Stimulated activated CD4-positive, alpha-beta T cell treated with anti-CD3 and anti-CD28 coated beads, TNF-alpha, amount 100 ng/mL, for 24 hours (primary cell): Measurements from ENCODE around the gene FFAR1.
"Not testable (repeated sequence)": the region's sequence is repeated elsewhere in the genome, so short reads cannot be mapped to it uniquely, and the experiment has no call there.

Experiments used
- DNase-seq, 3 experiments: peaks; one replicate each; pipeline ENCODE4 v3.0.0-alpha.2; 2020; ENCODE audit warnings: low read depth in 3 of 3

Gene FFAR1

GRCh38 chr19:35362261-35363000 is 14.7 kb downstream of the FFAR1 start:
- DNase-seq, result no peak

GRCh38 chr19:35363001-35363590 is 15.4 kb downstream of the FFAR1 start:
- DNase-seq, result no peak

- DNase-seq, result no peak
These were observed 16.2 kb downstream of the FFAR1 start for GRCh38 chr19:35363711-35364425.

- no peak for DNase-seq
These were observed 17.6 kb downstream of the FFAR1 start for GRCh38 chr19:35365303-35365702.

- no peak for DNase-seq
These were observed 20.7 kb downstream of the FFAR1 start for GRCh38 chr19:35368378-35368777.

- no peak for DNase-seq
These were observed 21.8 kb downstream of the FFAR1 start for GRCh38 chr19:35369522-35369921.

- no peak for DNase-seq
These were observed 23.0 kb downstream of the FFAR1 start, which contains the start of gene GPR42 for GRCh38 chr19:35370722-35371121. TSS of gene GPR42 (plus strand) at chr19:35371068. CDS start at chr19:35371360, 292 bp downstream.

GRCh38 chr19:35373492-35373891 is 25.8 kb downstream of the FFAR1 start:
- DNase-seq, result no peak

GRCh38 chr19:35374031-35374430 is 26.3 kb downstream of the FFAR1 start:
- DNase-seq, result not testable (repeated sequence)

- no peak for DNase-seq
These were observed 28.0 kb downstream of the FFAR1 start for GRCh38 chr19:35375505-35376307.

GRCh38 chr19:35377656-35378055 is 30.0 kb downstream of the FFAR1 start:
- DNase-seq, result no peak

GRCh38 chr19:35378356-35378755 is 30.7 kb downstream of the FFAR1 start:
- no peak for DNase-seq

- not testable (repeated sequence) for DNase-seq
These were observed 31.8 kb downstream of the FFAR1 start for GRCh38 chr19:35379545-35379944.

GRCh38 chr19:35379992-35380391 is 32.3 kb downstream of the FFAR1 start:
- no peak for DNase-seq

GRCh38 chr19:35380450-35381124 is 32.9 kb downstream of the FFAR1 start:
- DNase-seq, result no peak

GRCh38 chr19:35381318-35381717 is 33.6 kb downstream of the FFAR1 start:
- no peak for DNase-seq

GRCh38 chr19:35381926-35382325 is 34.2 kb downstream of the FFAR1 start:
- DNase-seq, result no peak

- DNase-seq, result no peak
These were observed 35.8 kb downstream of the FFAR1 start for GRCh38 chr19:35383536-35383935.

- DNase-seq, result no peak
These were observed 40.8 kb downstream of the FFAR1 start for GRCh38 chr19:35388277-35389054.

GRCh38 chr19:35389192-35389861 is 41.6 kb downstream of the FFAR1 start:
- no peak for DNase-seq
